ENCODE measurements around the gene PCDHA1.

GRCh38 chr5:140964356-140964755 is 178.4 kb downstream of the PCDHA1 start:
- no peak for TF ChIP-seq CTCF (IDR thresholded peaks at IDR 0.05; ENCODE audit: insufficient read depth, low read length)
- TF ChIP-seq SPI1 (IDR thresholded peaks at IDR 0.05; ENCODE audit: borderline replicate concordance, low read depth): no peak

Data from HL-60 (cell line).